ENCODE data around the gene CNPPD1.

The CNPPD1 gene

GRCh38 chr2:219199470-219200211, 22.9 kb upstream of the CNPPD1 start:
- H3K4me3 ChIP-seq (ENCODE audit: low read depth, low read length): no peak overlapping the region
- TF ChIP-seq CTCF (IDR thresholded peaks at IDR 0.05; ENCODE audit: low read depth, low read length): no peak

GRCh38 chr2:219198974-219199373, 22.2 kb upstream of the CNPPD1 start:
- no peak overlapping the region for H3K4me3 ChIP-seq (ENCODE audit: low read depth, low read length)
- TF ChIP-seq CTCF (IDR thresholded peaks at IDR 0.05; ENCODE audit: low read depth, low read length): no peak

GRCh38 chr2:219197388-219197787, 20.7 kb upstream of the CNPPD1 start:
- H3K4me3 ChIP-seq (ENCODE audit: low read depth, low read length): no peak overlapping the region
- no peak for TF ChIP-seq CTCF (IDR thresholded peaks at IDR 0.05; ENCODE audit: low read depth, low read length)

- TF ChIP-seq CTCF (IDR thresholded peaks at IDR 0.05; ENCODE audit: low read depth, low read length): no peak
- H3K4me3 ChIP-seq (ENCODE audit: low read depth, low read length): no peak overlapping the region
These were observed 10.2 kb upstream of the CNPPD1 start for GRCh38 chr2:219186754-219187456.

- no peak for TF ChIP-seq CTCF (IDR thresholded peaks at IDR 0.05; ENCODE audit: low read depth, low read length)
- no peak overlapping the region for H3K4me3 ChIP-seq (ENCODE audit: low read depth, low read length)
These were observed 7.4 kb upstream of the CNPPD1 start for GRCh38 chr2:219184121-219184520.

- H3K4me3 ChIP-seq (ENCODE audit: low read depth, low read length): no peak overlapping the region
- no peak for TF ChIP-seq CTCF (IDR thresholded peaks at IDR 0.05; ENCODE audit: low read depth, low read length)
These were observed 6.5 kb upstream of the CNPPD1 start for GRCh38 chr2:219183151-219183772.

Measured in WI38 (cell line).